Dermis microvascular lymphatic vessel endothelial cell (primary cell): ENCODE data around the gene MYZAP. TPM values are rescaled to one million over a fixed set of nuclear protein-coding genes. Genes with fewer than 3 reads are reported as not detected.

Experiments used
- DNase-seq, 2 donors: peaks; one replicate each; pipeline versions ENCODE4 v3.0.0 to v3.0.0-alpha.2; 2010; ENCODE audit warnings: low read depth in 2 of 2
- total RNA-seq: library from RNA; depleted of rRNA; stranded (reverse); fragments of >200 nt; gene quantifications from 2 replicates; pipeline ENCODE4 v1.2.1, GENCODE V29; 2014

Gene MYZAP
- total RNA-seq, 1 donor from 2014 or later, result 45.7 TPM

GRCh38 chr15:57694279-57694678 lies 102.6 kb downstream of the MYZAP start:
- DNase-seq, result no peak

DNA sequence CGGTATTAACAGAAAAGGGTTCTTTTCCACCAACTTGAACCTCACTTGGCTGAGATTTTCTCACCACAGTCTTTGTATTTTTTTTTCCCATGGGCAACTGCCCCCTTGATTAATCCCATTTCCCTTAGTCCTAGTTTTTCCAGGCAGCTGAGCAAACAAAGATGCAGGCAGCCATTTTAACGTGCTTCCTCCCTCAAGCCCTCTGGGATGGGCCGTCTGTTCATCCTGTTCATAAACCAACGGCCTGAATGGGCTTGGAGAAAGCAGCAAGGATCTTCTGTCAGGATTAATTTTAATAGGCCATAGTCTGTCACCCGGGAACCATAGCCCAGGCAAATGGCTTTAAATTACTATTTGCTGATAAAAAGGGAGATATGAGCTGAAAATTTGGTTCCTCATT lies 104.4 kb downstream of the MYZAP start:
- DNase-seq, result peak; percentile 32 to 93

DNA sequence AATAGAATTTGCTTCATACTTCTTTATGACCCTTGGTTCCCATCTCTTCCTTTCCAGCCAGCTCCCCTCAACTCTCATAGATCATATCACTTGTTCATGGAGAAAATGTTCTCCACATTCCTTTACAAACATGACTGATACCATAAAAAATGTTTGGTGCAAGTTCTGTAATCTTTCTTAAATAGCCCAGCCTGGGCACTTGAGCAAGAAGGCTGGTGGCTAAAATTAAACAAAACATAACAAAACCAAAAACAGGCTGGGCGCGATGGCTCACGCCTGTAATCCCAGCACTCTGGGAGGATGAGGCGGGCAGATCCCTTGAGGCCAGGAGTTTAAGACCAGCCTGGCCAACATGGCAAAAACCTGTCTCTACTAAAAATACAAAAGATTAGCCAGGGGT lies 105.9 kb downstream of the MYZAP start:
- no peak for DNase-seq

- DNase-seq, result no peak
Measured at GRCh38 chr15:57698243-57698642, 106.5 kb downstream of the MYZAP start.

DNA sequence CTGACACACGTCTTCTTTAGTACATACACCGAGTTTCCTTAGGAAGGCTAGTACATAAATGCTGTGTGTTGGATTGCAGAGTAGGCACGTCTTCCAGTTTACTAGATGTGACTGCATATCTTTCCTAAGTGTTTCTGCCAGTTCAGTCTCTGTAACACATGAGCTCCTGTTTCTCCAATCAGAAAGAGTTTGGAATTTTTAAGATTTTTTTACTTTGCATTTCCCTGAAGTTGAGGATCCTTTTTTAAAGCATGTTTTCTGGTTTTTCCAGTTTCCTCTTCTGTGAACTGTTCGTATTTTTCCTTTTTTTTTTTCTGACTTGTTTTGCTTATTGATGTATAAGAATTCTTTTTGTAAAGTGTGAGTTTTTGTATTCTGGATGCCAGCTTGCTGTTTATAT lies 107.3 kb downstream of the MYZAP start:
- DNase-seq, result no peak

DNA sequence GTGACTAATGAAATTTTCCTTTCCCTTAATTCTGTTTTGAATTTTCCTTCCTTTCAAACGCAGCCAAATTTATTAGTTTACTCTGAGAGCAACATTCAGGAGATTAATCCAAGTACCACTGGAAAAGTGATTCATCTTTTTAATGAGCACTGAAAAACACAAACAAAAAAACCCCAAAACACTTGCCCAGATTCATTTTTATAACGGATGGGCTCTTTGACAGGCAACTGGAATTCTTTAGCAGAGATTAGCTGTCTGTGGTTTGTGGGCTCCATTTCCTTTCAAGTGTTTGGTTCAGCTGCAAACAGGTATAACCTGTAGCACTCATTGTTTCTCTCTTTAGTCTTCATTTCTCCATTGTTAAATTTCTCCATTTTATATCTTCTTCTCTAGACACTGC lies 111.7 kb downstream of the MYZAP start:
- peak in 1 of 2 donors; percentile 16 for DNase-seq

DNA sequence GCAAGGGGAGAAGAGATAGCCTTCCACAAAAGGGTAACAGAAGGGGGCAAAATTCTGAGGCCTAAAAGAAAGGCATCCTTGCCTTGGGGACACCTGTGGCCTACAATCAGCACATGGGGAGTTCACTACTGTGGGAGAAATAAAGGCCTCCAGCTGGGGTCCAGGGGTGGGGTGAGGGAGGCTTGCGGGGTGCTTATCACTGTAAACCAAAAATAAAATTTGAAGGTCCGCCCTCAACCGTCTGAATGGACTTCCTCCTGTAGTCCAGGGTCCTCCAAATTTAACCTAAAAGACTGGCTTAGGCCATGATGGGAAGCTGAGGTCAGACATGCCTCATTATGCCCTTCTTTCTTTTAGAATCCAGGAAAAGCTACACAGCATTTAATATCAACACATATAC lies 112.7 kb downstream of the MYZAP start:
- no peak for DNase-seq

DNA sequence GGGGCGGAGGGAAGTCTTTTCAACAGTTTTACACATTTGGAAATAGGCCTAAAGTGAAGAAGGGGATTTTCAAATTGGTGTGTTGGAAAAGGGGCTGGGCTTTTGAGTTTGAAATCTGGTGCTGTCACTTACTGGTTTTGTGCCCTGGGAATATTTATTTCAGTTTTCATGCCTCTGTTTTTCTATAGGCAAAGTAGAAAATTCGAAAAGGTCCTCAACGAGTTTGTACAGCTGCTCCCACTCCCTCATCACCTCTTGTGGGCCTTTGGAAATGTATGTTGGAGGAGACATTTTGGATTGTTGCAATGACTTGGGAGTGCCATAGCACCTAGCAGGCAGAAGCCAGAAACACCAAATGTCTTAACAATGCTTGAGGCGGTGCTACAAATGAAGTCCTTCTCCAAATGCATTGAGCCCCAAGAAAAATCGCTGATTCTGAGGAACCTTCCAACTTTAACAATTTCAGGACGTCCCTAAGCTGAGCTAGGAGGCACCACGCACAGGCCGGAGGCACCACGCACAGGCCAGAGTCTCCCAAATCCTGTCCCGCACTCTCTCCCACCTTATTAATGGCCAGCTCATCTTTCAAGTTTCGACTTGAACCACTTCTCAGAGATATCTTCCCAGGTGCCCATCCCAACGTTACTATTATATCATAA lies 114.2 kb downstream of the MYZAP start:
- no peak for DNase-seq

- DNase-seq, result peak; percentile 98 to 99
Measured at GRCh38 chr15:57706405-57707209, 114.9 kb downstream of the MYZAP start, which contains the start of gene POLR2M. TSS of gene POLR2M (plus strand) at chr15:57706714. CDS start at chr15:57706843, 129 bp downstream.

DNA sequence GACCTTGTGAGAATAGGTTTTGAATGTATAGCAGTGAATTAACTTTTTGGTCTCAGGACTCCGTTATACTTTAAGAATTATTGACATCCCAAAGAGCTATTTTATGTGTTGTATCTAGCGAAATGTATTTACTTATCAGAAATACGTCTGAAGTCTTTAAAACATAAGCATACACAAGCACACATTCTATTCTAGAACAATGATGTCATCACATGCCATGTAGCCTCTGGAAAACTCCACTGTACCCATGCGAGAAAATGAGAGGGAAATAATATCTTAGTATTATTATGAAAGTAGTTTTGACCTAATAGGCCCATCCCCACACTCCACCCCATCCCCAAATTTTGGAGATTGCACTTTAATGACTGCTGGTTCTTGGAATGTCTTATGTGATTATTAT lies 116.3 kb downstream of the MYZAP start:
- peak; percentile 31 to 74 for DNase-seq

- no peak for DNase-seq
Measured at GRCh38 chr15:57718309-57718708, 126.6 kb downstream of the MYZAP start.

GRCh38 chr15:57720867-57721266 lies 129.2 kb downstream of the MYZAP start:
- DNase-seq, result no peak

DNA sequence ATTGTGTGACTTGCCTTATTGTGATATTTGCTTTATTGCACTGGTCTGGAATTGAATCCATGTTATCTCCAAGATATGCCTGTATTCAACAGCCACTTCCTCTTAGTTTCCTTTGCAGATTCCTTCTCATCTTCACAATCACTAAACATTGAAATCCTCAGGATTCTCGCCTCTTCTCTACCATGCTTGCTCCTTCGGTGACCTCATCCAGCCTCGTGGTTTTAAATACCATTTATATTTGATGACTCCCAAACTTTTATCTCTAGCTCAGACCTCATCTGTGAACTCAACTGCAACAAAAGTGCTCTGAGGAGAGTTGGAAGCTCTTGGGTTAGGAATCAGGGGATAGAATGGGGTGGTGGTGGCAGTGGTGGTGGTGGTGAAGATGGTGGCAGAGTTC lies 134.7 kb downstream of the MYZAP start:
- DNase-seq, result no peak

GRCh38 chr15:57727031-57727430 lies 135.3 kb downstream of the MYZAP start:
- no peak for DNase-seq

DNA sequence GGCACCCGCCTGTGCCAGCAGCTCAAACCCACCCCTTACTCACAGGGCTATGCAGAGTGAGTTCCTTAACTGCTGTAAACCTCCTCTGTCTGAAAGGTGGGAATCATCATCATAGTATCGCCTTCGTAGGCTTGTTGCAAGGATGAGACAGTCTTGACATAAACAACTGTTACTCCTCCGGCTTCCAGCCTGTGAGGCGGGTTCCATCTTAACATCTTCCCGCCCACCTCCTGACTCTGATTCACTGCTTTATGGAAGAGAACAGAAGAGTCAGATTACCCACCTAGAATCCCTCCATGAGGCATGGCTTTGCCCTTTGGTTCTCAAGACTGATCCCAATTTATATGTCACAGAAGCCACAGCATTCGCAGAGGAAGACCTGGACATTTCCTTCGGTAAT lies 136.7 kb downstream of the MYZAP start:
- DNase-seq, result no peak

- DNase-seq, result no peak
Measured at GRCh38 chr15:57730876-57731275, 139.2 kb downstream of the MYZAP start.

GRCh38 chr15:57731530-57732103 lies 139.9 kb downstream of the MYZAP start:
- no peak for DNase-seq

DNA sequence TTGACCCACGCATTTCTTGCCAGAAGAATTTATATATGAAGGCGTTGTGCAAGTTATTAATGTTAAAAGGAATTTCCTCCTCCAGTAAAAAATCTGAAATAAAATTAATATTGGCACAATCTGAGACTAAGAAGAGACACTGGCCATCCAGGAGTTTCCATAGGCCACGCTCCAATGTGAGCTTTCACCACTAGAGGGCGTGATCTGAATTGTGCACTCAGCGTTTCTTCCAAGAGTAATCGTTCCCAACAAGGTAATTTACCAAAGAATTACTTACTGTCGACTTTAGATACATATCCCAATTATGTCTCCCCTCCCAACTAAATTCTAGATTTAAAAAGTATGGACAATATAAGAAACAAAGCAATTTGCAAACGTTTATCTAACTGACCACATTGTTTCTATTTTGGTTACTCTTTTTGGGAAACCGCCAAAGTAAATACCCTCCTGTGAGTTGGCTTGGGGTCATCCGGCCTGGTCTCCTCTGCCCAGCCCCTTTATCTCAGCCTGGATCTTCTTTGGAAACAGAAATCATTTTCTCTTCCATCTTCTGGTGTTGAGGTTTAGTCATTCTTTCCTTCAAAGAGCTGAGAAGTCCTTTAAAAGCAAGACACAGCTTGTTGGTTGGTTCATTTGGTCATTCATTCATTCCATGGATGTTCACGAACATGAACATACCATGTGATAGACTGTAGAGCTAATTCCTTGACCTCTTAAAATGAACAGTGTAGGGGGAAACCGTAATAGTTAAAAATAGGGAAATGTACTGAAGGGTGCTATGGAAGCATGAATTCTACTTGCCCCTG lies 141.0 kb downstream of the MYZAP start:
- peak; percentile 50 to 69 for DNase-seq

GRCh38 chr15:57734860-57735259 lies 143.2 kb downstream of the MYZAP start:
- no peak for DNase-seq
